Osteocyte (in vitro differentiated cells): ENCODE data around the gene DIP2C. TPM values are rescaled to one million over a fixed set of nuclear protein-coding genes. Genes with fewer than 3 reads are reported as not detected.
"Not testable (repeated sequence)": the region's sequence is repeated elsewhere in the genome, so short reads cannot be mapped to it uniquely, and the experiment has no call there.

Experiments
- DNase-seq: peaks from one replicate; pipeline ENCODE4 v3.0.0; 2021; ENCODE audit warnings: mixed read lengths; ENCODE audit not compliant: unreplicated experiment; ENCODE audit errors: extremely low spot score
- H3K27ac Mint-ChIP-seq: one replicate; pipeline ENCODE4 v1.8.0; 2021; ENCODE audit warnings: mild to moderate bottlenecking, mixed read lengths; ENCODE audit not compliant: unreplicated experiment
- H3K27me3 Mint-ChIP-seq: one replicate; pipeline ENCODE4 v1.8.0; 2021; ENCODE audit warnings: mixed read lengths; ENCODE audit not compliant: unreplicated experiment
- H3K36me3 Mint-ChIP-seq: one replicate; pipeline ENCODE4 v1.8.0; 2021; ENCODE audit warnings: mixed read lengths; ENCODE audit not compliant: unreplicated experiment
- H3K4me1 Mint-ChIP-seq: one replicate; pipeline ENCODE4 v1.8.0; 2021; ENCODE audit warnings: mixed read lengths; ENCODE audit not compliant: unreplicated experiment
- H3K4me3 Mint-ChIP-seq: one replicate; pipeline ENCODE4 v1.8.0; 2021; ENCODE audit warnings: mild to moderate bottlenecking, moderate library complexity, mixed read lengths; ENCODE audit not compliant: unreplicated experiment
- H3K9me3 Mint-ChIP-seq: one replicate; pipeline ENCODE4 v1.8.0; 2021; ENCODE audit warnings: mixed read lengths; ENCODE audit not compliant: unreplicated experiment
- CTCF ChIP-seq: fragments of 200-600 bp; sonication (generic); IDR thresholded peaks from 2 replicates; pipeline ENCODE4 v1.5.0; 2021; ENCODE audit warnings: antibody characterized with exemption, mild to moderate bottlenecking, moderate library complexity
- total RNA-seq: library from RNA; stranded (reverse); gene quantifications from 2 replicates; pipeline ENCODE4 v1.2.1, GENCODE V29; 2021

DIP2C gene
- total RNA-seq, 1 donor from 2014 or later, result 36.8 TPM

- H3K27me3 Mint-ChIP-seq, result no peaks in the 10 kb centered on the region
- no peaks in the 10 kb centered on the region for H3K9me3 Mint-ChIP-seq
- H3K4me1 Mint-ChIP-seq, result peaks cover 38% of the 10 kb centered on the region
- H3K27ac Mint-ChIP-seq, result no peak overlapping the region
- no peak for TF ChIP-seq CTCF
- no peak for DNase-seq
- no peaks in the 10 kb centered on the region for H3K36me3 Mint-ChIP-seq
- no peak overlapping the region for H3K4me3 Mint-ChIP-seq
Measured at GRCh38 chr10:655184-655583, 34.3 kb downstream of the DIP2C start.

- H3K4me1 Mint-ChIP-seq, result peaks cover 40% of the 10 kb centered on the region
- no peak overlapping the region for H3K4me3 Mint-ChIP-seq
- TF ChIP-seq CTCF, result no peak
- H3K36me3 Mint-ChIP-seq, result no peaks in the 10 kb centered on the region
- H3K27me3 Mint-ChIP-seq, result no peaks in the 10 kb centered on the region
- no peaks in the 10 kb centered on the region for H3K9me3 Mint-ChIP-seq
- no peak for DNase-seq
- no peak overlapping the region for H3K27ac Mint-ChIP-seq
Measured at GRCh38 chr10:654647-654996, 34.8 kb downstream of the DIP2C start.

GRCh38 chr10:653991-654646 is 35.3 kb downstream of the DIP2C start:
- no peaks in the 10 kb centered on the region for H3K36me3 Mint-ChIP-seq
- no peak for DNase-seq
- no peaks in the 10 kb centered on the region for H3K27me3 Mint-ChIP-seq
- no peak overlapping the region for H3K27ac Mint-ChIP-seq
- peaks cover 36% of the 10 kb centered on the region for H3K4me1 Mint-ChIP-seq
- no peaks in the 10 kb centered on the region for H3K9me3 Mint-ChIP-seq
- no peak for TF ChIP-seq CTCF
- no peak overlapping the region for H3K4me3 Mint-ChIP-seq

GRCh38 chr10:652832-653459 is 36.5 kb downstream of the DIP2C start:
- H3K9me3 Mint-ChIP-seq, H3K27me3 Mint-ChIP-seq, DNase-seq, H3K27ac Mint-ChIP-seq, H3K36me3 Mint-ChIP-seq, H3K4me3 Mint-ChIP-seq: not testable (repeated sequence)
- peaks cover 26% of the 10 kb centered on the region for H3K4me1 Mint-ChIP-seq

- H3K27ac Mint-ChIP-seq, result no peak overlapping the region
- peaks cover 26% of the 10 kb centered on the region for H3K4me1 Mint-ChIP-seq
- H3K36me3 Mint-ChIP-seq, result no peaks in the 10 kb centered on the region
- TF ChIP-seq CTCF, result no peak
- DNase-seq, result no peak
- H3K4me3 Mint-ChIP-seq, result no peak overlapping the region
- no peaks in the 10 kb centered on the region for H3K9me3 Mint-ChIP-seq
- H3K27me3 Mint-ChIP-seq, result no peaks in the 10 kb centered on the region
Measured at GRCh38 chr10:652233-652632, 37.2 kb downstream of the DIP2C start.
